RWPE2 (cell line): ENCODE measurements around the gene SLC25A43.
A peak's percentile ranks its signal among the peaks of the same experiment; 100 is the strongest.

Source experiments
- ATAC-seq: fragments of 200-7000 bp; cut with Tn5 transposase; 3 replicates; pipeline ENCODE4 v1.9.1; 2021; ENCODE audit warnings: low read depth
- DNase-seq: peaks from one replicate; pipeline ENCODE4 v3.0.0-alpha.2; 2020; ENCODE audit warnings: low spot score
- H3K27ac ChIP-seq: fragments of 450-650 bp; 2 replicates; pipeline ENCODE4 v1.5.1; 2017; ENCODE audit warnings: mild to moderate bottlenecking; ENCODE audit not compliant: poor library complexity, severe bottlenecking
- H3K27me3 ChIP-seq: fragments of 250-450 bp; sonication (Bioruptor Pico); 2 replicates; pipeline ENCODE4 v1.5.1; 2021; ENCODE audit warnings: mild to moderate bottlenecking, moderate library complexity; ENCODE audit not compliant: insufficient read depth, poor library complexity, severe bottlenecking
- H3K36me3 ChIP-seq: fragments of 250-450 bp; sonication (Bioruptor Pico); 2 replicates; pipeline ENCODE4 v1.5.1; 2020; ENCODE audit warnings: low read depth, mild to moderate bottlenecking, moderate library complexity
- H3K4me1 ChIP-seq: fragments of 250-450 bp; sonication (Bioruptor Pico); 2 replicates; pipeline ENCODE4 v1.5.1; 2021; ENCODE audit warnings: mild to moderate bottlenecking, moderate library complexity; ENCODE audit not compliant: insufficient read depth, poor library complexity, severe bottlenecking
- H3K4me3 ChIP-seq: fragments of 250-450 bp; sonication (Bioruptor Pico); 2 replicates; pipeline ENCODE4 v1.5.1; 2021; ENCODE audit warnings: mild to moderate bottlenecking, moderate library complexity; ENCODE audit not compliant: severe bottlenecking
- H3K9me3 ChIP-seq: fragments of 250-450 bp; sonication (Bioruptor Pico); 2 replicates; pipeline ENCODE4 v1.5.1; 2021; ENCODE audit warnings: mild to moderate bottlenecking, moderate library complexity; ENCODE audit not compliant: severe bottlenecking
- TF ChIP-seq, protein P1 (sequence below): fragments of 450-650 bp; IDR thresholded peaks from one replicate; pipeline ENCODE4 v1.5.1; 2017; ENCODE audit warnings: mild to moderate bottlenecking, moderate library complexity; ENCODE audit not compliant: poor library complexity, severe bottlenecking

Gene SLC25A43

DNA sequence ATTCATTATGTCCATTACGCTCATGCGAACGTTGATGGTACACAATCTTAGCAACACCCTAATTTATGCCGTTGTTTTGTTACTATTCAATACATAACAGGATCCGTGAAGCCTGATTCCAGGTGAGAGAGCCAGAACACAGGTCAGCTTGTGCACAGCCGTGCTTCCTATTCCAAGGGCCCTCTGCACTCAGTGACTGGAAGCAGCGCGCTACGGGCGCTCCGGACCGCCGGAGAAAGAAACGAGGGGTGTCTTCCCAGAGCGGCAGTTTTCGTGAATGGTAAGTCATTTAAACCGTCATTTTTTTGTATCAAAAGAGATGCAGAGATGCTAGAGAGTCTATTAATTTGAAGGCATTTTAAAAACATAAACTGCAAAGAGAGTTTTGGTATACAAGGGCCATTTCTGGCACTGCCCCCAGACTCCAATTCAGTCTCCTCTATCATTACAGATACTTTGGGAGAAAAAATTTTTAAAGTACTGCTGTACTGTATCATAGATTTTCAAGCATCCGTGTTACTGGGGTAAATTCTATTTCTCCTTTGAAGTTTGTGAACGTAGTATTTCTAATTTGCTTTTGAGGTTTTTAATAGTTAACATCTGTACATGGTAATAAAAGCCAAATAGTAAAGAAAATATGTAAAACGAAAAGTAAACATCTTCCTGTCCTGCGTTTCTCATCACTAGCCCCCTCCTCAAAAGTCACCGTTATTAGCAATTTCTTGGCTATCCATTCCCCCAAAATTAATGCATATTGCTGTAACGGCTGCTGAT lies 75.7 kb downstream of the SLC25A43 start:
- H3K4me3 ChIP-seq: no peak overlapping the region
- no peaks in the 10 kb centered on the region for H3K9me3 ChIP-seq
- TF ChIP-seq, protein P1, sequence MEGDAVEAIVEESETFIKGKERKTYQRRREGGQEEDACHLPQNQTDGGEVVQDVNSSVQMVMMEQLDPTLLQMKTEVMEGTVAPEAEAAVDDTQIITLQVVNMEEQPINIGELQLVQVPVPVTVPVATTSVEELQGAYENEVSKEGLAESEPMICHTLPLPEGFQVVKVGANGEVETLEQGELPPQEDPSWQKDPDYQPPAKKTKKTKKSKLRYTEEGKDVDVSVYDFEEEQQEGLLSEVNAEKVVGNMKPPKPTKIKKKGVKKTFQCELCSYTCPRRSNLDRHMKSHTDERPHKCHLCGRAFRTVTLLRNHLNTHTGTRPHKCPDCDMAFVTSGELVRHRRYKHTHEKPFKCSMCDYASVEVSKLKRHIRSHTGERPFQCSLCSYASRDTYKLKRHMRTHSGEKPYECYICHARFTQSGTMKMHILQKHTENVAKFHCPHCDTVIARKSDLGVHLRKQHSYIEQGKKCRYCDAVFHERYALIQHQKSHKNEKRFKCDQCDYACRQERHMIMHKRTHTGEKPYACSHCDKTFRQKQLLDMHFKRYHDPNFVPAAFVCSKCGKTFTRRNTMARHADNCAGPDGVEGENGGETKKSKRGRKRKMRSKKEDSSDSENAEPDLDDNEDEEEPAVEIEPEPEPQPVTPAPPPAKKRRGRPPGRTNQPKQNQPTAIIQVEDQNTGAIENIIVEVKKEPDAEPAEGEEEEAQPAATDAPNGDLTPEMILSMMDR: no peak
- no peak for ATAC-seq
- DNase-seq: no peak
- H3K27me3 ChIP-seq: no peaks in the 10 kb centered on the region
- H3K4me1 ChIP-seq: no peaks in the 10 kb centered on the region
- no peak overlapping the region for H3K27ac ChIP-seq
- H3K36me3 ChIP-seq: peaks cover 17% of the 10 kb centered on the region

DNA sequence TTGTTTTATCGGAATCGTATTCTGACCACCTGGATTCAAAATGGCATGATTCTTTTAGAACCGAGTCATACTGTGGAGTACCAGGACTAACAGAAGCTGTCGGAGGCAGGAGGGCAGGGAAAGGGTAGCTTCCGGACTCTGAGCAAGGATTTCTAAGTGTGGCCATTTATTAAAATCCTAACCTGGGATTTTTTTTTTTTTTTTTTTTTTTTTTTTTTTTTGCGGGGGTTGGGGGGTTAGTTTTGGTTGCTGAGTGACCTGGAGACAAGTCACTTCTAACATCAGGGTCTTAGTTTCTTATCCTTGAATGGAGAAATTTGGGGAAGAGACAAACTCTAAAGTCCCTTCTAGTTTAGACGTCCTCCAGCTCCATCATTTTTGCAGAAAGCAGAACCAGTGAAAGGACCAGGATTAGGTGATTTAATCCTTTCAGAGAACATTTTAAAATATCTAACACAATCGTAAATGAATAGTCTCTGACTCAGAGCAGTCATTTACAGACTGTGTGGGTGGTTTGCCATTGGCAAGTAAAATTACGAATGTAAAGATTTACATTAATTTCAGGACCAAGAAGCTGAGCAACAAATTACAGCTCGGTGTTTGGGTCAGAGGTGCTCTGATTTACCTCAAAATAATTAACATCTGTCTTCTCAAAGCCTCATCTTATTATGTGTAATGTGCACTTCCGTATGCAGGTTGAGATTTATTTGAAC lies 76.4 kb downstream of the SLC25A43 start:
- TF ChIP-seq, protein P1: no peak
- Histone ChIP-seq H3K4me1 (peaks cover 3% of the 10 kb centered on the region), H3K27me3 (no peaks in the 10 kb centered on the region), H3K4me3 (no peak overlapping the region), H3K9me3 (no peaks in the 10 kb centered on the region), H3K36me3 (peaks cover 9% of the 10 kb centered on the region), H3K27ac (no peak overlapping the region)
- no peak for DNase-seq
- peak; percentile 54; the same call in 1 of the 3 replicates for ATAC-seq

DNA sequence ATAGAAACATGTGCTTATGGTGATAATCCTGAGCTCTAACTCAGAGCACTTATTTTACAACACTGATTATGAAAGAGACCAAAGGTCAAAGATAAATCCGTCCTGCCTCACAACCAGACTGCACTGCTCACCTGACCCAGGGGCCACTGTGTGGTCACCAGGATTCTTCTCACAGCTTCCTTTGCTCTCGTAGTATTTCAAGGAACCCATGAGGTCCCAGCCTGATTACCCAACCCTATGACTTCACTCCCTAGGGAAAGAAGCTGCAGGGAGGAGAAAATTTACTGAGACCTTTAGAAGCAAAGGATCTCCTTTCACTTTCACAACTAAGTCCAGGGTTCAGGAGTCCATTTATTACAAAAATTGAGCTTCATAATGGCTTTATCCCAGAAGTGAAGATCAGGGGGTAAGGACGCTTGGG lies 78.7 kb downstream of the SLC25A43 start:
- no peaks in the 10 kb centered on the region for H3K9me3 ChIP-seq
- H3K4me3 ChIP-seq: no peak overlapping the region
- ATAC-seq (peak; percentile 26; the same call in 1 of the 3 replicates), DNase-seq (no peak)
- peaks cover 3% of the 10 kb centered on the region for H3K4me1 ChIP-seq
- TF ChIP-seq, protein P1: no peak
- no peak overlapping the region for H3K27ac ChIP-seq
- no peaks in the 10 kb centered on the region for H3K27me3 ChIP-seq
- H3K36me3 ChIP-seq: no peaks in the 10 kb centered on the region

DNA sequence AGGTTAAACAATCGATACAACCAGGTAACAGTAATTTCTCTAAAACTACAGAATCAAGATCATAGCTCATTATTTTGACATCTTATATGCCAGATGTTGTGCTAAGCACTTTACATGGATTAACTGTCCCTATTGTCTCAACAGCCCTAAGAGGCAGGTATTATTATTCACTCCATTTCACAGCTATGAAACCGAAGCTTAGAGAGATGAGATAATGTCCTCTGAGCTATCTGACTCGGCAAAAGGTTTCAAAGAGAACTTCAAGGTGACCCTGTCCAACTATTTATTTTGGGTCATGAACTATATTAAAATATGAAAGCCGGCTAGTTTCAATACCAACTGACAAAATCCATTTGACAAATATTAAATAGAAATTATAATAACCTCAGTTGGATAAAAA lies 79.4 kb downstream of the SLC25A43 start:
- Histone ChIP-seq H3K36me3 (no peaks in the 10 kb centered on the region), H3K27ac (no peak overlapping the region), H3K4me3 (no peak overlapping the region), H3K4me1 (peaks cover 3% of the 10 kb centered on the region), H3K9me3 (no peaks in the 10 kb centered on the region), H3K27me3 (no peaks in the 10 kb centered on the region)
- TF ChIP-seq, protein P1: no peak
- DNase-seq (no peak), ATAC-seq (no peak)

DNA sequence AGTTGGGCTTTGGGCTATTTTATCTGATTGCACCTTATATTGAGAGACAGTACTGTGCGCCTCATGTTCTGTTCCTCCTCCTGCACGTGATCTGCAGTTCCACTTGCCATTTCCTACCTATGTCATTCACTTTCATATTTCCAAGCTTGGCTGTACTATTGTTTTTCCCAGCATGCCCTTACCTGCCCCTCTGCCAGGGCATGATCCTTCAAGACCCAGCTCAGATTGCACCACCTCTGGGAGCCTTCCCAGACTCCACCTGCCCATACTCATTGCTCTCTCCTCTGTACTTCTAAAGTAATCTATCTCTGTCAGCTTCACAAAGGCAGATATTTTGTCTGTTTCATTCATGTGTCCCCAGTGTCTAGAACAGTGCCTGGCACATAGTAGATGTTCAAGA lies 80.7 kb downstream of the SLC25A43 start:
- TF ChIP-seq, protein P1: no peak
- H3K36me3 ChIP-seq: no peaks in the 10 kb centered on the region
- ATAC-seq: peak; percentile 76
- DNase-seq: no peak
- no peak overlapping the region for H3K4me3 ChIP-seq
- H3K4me1 ChIP-seq: peaks cover 3% of the 10 kb centered on the region
- no peak overlapping the region for H3K27ac ChIP-seq
- H3K27me3 ChIP-seq: no peaks in the 10 kb centered on the region
- H3K9me3 ChIP-seq: no peaks in the 10 kb centered on the region
